HG03342 (cell line): ENCODE data around the gene PITRM1.
"Not testable (repeated sequence)": the region's sequence is repeated elsewhere in the genome, so short reads cannot be mapped to it uniquely, and the experiment has no call there.

Source experiments
- ATAC-seq: cut with Tn5 transposase; IDR thresholded peaks from one replicate; pipeline ENCODE4 v1.9.1; 2021; ENCODE audit warnings: mild to moderate bottlenecking, moderate library complexity; ENCODE audit not compliant: unreplicated experiment

The PITRM1 gene

GRCh38 chr10:3197348-3198003, 24.9 kb upstream of the PITRM1 start:
- peak; percentile 81 for ATAC-seq

GRCh38 chr10:3196958-3197347, 24.4 kb upstream of the PITRM1 start:
- ATAC-seq = no peak

GRCh38 chr10:3196482-3196881, 23.9 kb upstream of the PITRM1 start:
- ATAC-seq = no peak

GRCh38 chr10:3195726-3196125, 23.1 kb upstream of the PITRM1 start:
- no peak for ATAC-seq

DNA sequence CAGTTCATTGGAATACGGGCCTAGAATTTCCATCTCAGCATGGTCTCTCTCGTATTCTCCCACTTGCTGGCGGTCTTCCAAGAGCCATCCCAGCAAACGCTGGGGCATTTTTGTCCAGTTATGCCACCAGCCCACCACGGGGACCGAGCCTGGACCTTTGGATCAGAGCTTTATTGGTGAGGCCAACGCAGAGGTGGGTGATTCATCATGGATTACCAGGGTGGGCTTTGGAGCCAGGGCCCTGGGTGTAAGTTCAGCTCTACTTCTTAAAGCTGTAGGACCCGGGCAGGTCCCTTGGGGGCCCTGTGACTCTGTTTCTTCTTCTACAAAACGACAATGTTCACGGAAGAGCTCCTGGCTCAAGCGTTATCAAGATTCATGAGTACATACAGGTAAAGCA, 22.7 kb upstream of the PITRM1 start:
- ATAC-seq = no peak

DNA sequence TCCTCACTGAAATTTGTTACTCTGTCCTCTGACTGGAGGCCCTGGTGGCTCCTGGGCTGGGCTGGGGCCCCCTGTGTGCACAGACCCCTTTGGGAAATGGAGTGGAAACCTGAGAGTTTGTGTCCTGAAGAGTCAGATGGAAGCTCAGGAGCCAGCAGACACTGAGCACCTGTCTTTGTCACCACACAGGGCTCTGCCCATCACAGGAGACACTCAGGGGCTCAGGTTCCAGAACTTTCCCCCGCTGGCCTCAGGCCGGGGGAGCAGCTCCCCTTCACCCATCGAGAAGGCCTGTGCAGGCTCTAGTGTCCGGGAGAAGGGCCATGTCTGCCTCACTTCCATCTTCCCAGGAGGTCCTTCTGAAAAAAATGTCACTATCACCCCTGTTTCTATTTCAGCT, 22.3 kb upstream of the PITRM1 start:
- ATAC-seq = no peak

- ATAC-seq = no peak
Measured at GRCh38 chr10:3193751-3194150, 21.2 kb upstream of the PITRM1 start.

DNA sequence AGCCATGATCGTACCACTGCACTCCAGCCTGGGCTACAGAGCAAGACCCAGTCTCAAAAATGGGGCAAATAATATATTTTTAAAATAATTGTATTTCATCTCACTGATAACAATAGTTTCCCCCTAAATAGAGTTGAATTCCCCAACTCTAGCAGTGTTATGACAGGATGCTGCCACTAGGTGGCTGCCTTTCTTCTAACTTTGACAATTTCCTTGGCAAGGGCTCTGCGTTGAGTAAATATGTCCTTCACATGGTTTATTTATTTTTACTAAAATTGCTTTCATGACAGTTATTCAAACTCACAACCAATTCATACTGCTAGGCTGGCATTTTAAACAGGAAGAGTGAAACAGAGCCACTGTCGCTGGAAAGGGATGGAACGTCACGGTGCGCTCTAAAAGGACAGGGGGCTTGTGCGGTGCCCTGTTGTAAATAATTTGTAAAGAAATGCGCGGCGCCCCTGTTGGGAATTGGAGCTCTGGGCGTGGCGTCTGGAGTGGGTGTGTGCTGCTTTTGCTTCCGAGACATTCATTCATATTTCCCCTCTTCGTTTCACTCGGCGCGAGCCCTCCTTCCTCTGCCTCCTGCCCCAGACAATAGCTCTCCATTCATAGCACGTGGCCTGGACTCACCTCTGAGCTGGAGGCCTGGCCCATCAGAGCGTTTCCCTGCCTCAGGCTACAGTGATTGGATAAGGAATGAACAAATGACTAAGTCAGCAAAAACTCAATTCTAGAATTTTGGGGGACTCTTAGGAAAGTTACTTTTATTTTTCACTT, 20.5 kb upstream of the PITRM1 start:
- ATAC-seq = no peak

GRCh38 chr10:3190817-3191216, 18.2 kb upstream of the PITRM1 start:
- no peak for ATAC-seq

DNA sequence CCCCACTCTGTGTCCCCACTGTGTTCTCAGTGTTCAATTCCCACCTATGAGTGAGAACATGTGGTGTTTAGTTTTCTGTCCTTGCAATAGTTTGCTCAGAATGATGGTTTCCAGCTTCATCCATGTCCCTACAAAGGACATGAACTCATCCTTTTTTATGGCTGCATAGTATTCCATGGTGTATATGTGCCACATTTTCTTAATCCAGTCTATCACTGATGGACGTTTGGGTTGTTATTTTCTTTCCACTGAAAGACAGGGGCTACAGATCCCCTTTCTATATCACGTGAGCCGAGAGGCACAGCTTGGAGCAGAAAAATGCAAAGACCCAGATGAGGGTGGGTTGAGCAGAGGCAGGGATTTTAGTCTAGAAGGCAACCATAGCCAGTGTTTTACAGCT, 14.6 kb upstream of the PITRM1 start:
- not testable (repeated sequence) for ATAC-seq

DNA sequence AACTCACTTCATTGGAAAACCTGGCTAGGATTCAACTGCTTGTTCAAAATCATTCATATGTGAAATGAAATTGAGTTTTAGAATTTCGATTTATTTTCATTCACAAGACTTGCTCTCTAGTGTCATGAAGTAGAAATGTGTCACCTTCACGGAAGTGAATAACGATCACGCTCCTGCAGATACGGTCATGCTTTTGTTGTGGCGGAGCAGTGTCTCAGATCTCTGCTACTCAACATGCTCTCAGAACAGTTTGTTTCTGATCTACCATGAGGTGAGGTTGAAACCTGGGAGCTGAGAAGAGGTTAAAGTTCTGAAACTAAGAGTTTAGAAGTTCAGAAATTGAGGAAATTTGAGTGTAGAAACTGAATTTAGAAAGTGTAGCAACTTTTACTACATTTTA, 13.8 kb upstream of the PITRM1 start:
- ATAC-seq = no peak

- no peak for ATAC-seq
Measured at GRCh38 chr10:3185386-3185785, 12.8 kb upstream of the PITRM1 start.

DNA sequence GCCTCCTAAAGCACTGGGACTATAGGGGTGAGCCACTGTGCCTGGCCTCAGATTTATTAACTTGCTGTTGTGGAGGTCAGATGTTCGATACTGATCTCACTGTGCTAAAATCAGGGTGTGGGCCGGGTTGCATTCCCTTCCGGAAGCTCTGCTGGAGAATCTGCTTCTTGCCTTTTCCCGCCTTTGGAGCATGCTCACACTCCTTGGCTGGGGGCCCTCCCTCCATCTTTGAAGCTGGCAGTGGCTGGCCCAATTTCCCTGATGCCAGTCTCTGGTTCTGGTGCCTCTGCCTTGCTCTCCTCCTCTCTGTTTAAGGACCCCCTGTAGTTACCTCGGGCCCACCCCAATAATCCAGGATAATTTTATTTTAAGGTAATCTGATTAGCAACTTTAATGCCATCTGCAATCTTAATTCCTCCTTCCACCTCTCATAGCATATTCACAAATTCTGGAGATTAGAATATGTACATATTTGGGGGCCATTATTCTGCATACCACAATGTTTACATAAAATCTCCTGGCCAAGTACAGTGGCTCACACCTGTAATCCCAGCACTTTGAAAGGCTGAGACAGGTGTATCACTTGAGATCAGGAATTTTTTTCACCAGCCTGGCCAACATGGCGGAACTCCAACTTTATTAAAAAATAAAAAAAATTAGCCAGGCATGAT, 7.9 kb upstream of the PITRM1 start:
- ATAC-seq = no peak

DNA sequence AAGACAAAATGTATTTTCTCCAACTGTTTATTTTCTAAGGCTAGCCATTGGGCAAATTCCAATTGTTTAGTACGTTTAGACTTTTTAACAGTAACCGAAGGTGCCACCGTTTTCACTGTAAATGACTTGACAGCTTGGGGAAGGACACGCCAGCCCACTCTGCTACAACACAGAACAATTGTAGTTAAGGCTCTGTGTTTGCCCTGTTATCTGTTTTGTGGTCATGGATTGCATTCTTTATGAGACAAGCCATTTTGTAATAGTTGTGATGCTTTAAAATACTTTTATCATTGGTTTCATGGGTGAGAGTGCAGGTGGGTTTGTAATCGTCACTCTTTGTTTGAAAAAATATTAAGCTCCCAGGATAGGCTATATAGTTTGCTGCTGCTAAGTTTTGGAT, 6.6 kb upstream of the PITRM1 start:
- no peak for ATAC-seq

DNA sequence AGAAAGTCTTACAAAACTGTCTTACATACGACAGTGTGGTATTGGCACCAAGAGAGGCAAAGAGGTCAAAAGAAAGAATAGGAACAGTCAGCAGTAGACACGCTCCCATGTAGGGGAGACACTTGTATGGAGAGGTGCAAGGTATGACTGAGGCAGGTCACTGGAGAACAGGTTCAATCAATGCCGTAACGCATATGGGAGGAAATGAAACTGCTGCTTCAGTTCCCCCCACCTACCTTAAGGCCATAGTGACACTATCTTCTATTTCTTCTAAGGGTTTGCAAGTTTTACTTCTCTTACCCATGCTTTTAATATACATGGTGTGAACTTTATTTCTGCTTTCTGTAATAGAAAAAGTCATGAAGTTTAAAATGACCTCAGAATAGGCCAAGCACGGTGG, 5.5 kb upstream of the PITRM1 start:
- no peak for ATAC-seq

GRCh38 chr10:3173171-3173878, 743 bp upstream of the PITRM1 start:
- ATAC-seq = peak; percentile 37

DNA sequence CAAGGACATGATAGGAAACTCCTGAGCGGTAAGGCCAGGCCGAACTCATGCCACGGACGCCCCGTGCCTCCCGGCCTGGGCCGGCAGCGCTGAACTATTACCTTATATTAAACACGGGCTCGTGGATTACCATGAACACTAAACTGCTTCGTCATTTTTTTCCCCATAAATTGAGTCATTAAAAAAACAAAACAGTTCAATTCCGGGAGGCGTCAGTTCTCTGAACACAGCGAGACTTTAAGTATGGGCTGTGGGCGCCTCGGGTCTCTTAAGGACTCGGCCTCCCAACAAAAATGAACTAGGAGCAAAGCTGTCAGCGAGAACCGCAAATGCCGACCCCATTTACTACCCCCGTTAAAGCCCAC, 519 bp downstream of the PITRM1 start:
- no peak for ATAC-seq

- ATAC-seq = not testable (repeated sequence)
Measured at GRCh38 chr10:3171488-3171887, 1.1 kb downstream of the PITRM1 start.

DNA sequence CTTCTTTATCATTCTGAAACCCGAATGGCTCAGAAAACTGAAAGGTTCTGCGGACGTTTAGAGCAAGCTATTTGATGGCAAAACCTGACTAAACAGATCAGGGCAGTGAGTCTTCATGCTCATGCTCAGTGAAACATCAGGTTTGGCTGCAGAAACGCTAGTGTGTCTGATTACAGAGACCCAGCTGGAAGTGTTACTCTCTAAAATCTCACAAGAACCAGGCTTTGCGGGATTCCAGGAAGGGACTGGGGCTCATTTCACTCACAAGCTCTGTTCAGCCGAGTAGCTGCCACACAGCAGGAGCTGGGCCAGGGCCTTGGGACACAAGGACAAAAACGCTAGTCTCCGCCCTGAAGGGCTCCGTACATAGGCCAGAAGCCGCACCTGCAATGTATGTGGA, 2.9 kb downstream of the PITRM1 start:
- ATAC-seq = no peak

DNA sequence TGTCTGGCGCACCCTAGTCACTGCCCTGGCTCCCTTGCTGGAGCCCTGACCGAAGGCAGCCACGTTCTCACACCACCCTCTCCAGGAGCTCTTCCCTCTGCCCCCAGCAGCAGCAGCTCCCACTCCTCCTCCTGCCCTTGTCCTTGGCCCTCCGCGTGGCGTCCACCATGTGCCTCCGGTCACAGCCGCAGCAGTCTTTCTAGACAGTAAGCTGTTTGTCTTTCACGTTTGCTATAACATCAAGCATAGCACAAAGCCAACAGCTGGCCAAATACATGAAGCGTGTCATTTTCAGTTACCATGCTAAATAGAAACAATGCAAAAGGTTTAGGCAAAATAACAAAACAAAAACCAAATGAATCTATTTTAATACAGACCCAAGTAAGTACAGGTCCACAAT, 3.3 kb downstream of the PITRM1 start:
- ATAC-seq = no peak

DNA sequence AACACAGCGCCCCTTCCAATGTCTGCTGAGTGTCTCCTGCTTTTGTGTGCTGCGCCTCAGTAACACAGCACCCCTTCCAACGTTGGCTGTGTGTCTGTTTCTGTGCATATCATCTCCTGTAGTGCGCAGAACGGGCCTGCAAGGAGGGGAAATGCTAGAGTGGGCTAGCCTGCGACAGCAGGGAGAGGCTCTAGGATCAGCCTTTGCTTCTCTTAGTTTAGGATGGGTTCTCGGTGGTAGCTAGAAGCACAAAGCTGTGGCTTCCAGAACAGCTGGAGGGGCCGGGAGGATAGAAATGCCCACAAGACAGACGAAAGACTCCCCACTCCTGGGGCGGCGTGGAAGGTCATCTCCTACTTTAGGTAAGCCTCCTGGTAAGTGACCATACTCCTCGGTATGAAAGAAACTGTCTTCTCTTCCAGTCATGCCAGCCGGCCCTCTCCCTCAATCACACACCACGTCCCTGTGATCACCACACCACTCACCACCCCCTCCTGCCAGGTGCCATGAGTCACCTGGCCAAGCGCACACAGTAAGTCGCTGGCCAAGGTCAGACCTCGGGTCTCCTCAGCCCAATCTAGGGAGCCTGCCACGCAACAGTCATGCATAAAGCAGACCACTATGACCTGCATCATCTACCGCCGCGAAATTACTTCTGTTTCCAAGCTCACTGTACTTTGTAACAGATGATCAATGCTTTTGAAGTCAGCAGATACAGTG, 4.8 kb downstream of the PITRM1 start:
- no peak for ATAC-seq
